K562 (cell line): ENCODE measurements around the gene RPS19. TPM values are rescaled to one million over a fixed set of nuclear protein-coding genes. Genes with fewer than 3 reads are reported as not detected.

Experiments used
- CTCFL ChIP-seq: IDR thresholded peaks from 2 replicates; pipeline ENCODE4 v1.6.1; 2011; ENCODE audit warnings: borderline replicate concordance, low read depth, mild to moderate bottlenecking, moderate library complexity, low read length; ENCODE audit not compliant: insufficient read depth, poor library complexity, severe bottlenecking
- FOXP1 ChIP-seq: sonication (generic); formaldehyde crosslinking; IDR thresholded peaks from 2 replicates; pipeline ENCODE4 v1.8.0; 2022; ENCODE audit warnings: mild to moderate bottlenecking, missing genetic modification reagents
- HDAC3 ChIP-seq: fragments of 450-650 bp; IDR thresholded peaks from 2 replicates; pipeline ENCODE4 v1.6.1; 2018; ENCODE audit warnings: borderline replicate concordance, mild to moderate bottlenecking, moderate library complexity; ENCODE audit not compliant: partially characterized antibody
- NRF1 ChIP-seq, 2 experiments: fragments of 450-650 bp; IDR thresholded peaks in 1 of 2; conservative IDR thresholded peaks in 1 of 2; 2 replicates each; pipeline ENCODE4 v1.6.1; 2014; ENCODE audit warnings: mild to moderate bottlenecking in 2 of 2
- POLR2B ChIP-seq: fragments of 450-650 bp; IDR thresholded peaks from 2 replicates; pipeline ENCODE4 v1.6.1; 2018; ENCODE audit warnings: low read depth; ENCODE audit not compliant: partially characterized antibody
- PTBP1 ChIP-seq: fragments of 200-400 bp; formaldehyde crosslinking; IDR thresholded peaks from 2 replicates; pipeline ENCODE4 v1.6.1; 2017; ENCODE audit warnings: low read depth, low read length
- REST ChIP-seq, 2 experiments: fragments of 450-650 bp; formaldehyde crosslinking in 1 of 2; IDR thresholded peaks; 2 replicates each; pipeline versions ENCODE4 v1.4.0 to v1.6.1; 2014 to 2020; ENCODE audit warnings: mild to moderate bottlenecking in 2 of 2, borderline replicate concordance in 1 of 2, low read depth in 1 of 2
- SMAD3 ChIP-seq: fragments of 450-650 bp; formaldehyde crosslinking; conservative IDR thresholded peaks from 2 replicates; pipeline ENCODE4 v1.4.0; 2020; ENCODE audit warnings: mild to moderate bottlenecking
- SMC3 ChIP-seq: conservative IDR thresholded peaks from 2 replicates; pipeline ENCODE4 v1.6.1; 2011; ENCODE audit warnings: low read depth, low read length, improper control_type of control experiment; ENCODE audit not compliant: insufficient read depth
- TCFL5 ChIP-seq: fragments of 250-450 bp; sonication (Bioruptor Pico); conservative IDR thresholded peaks from 2 replicates; pipeline ENCODE4 v1.6.1; 2021; ENCODE audit warnings: mild to moderate bottlenecking, moderate library complexity, matching md5 sums
- ZFX ChIP-seq: sonication (generic); formaldehyde crosslinking; IDR thresholded peaks from 2 replicates; pipeline ENCODE4 v1.8.0; 2022; ENCODE audit warnings: mild to moderate bottlenecking, missing genetic modification reagents, moderate library complexity
- ZNF431 ChIP-seq: sonication (generic); formaldehyde crosslinking; IDR thresholded peaks from 2 replicates; pipeline ENCODE4 v1.8.0; 2022; ENCODE audit warnings: mild to moderate bottlenecking, missing genetic modification reagents
- polyA plus RNA-seq, 8 experiments: library from polyadenylated mRNA; depleted of rRNA in 4 of 8; stranded (reverse) in 5 of 8; unstranded in 3 of 8; fragments of >200 nt; fragmentation: Nextera tagmentation in 2 of 8; fragmentation: Illumina TruSeq in 1 of 8; extraction: Ambion mirVana in 2 of 8; extraction: Trizol in 1 of 8; gene quantifications; 2 replicates each; pipeline versions ENCODE4 v1.2.1 to v1.2.3, GENCODE V29; 2011 to 2014; ENCODE audit warnings: inconsistent platforms in 1 of 8, missing spikeins in 1 of 8
- total RNA-seq, 7 experiments: library from RNA; depleted of rRNA in 6 of 7; stranded (reverse); fragments of >200 nt in 6 of 7; fragmentation: Illumina TruSeq in 2 of 7; extraction: Trizol in 2 of 7; gene quantifications; 2 replicates each; pipeline versions ENCODE4 v1.2.1 to v1.2.3, GENCODE V29; 2011 to 2021; ENCODE audit warnings: low replicate concordance in 1 of 7

The RPS19 gene
- total and polyA plus RNA-seq, 9 of the 15 experiments (the other 6 are each of a cell fraction or from before 2014, with no cell fraction given) = 1,964 to 3,408 (median 2,747) TPM

- TF ChIP-seq PTBP1 = 0 out of 2 replicates have a peak, but pooled peaks have one; percentile 49
- 0 out of 2 replicates have a peak, but pooled peaks have one; percentile 24 for TF ChIP-seq ZNF431 (CRISPR knock-in tag)
- TF ChIP-seq TCFL5 = no peak
- TF ChIP-seq NRF1 (conservative IDR thresholded peaks at IDR 0.05 in 1 of 2, IDR thresholded peaks at IDR 0.05 in 1 of 2) = peak in 1 of 2 experiments; percentile 29; a peak in 1 of 4 replicates
- no peak for TF ChIP-seq HDAC3
- peak; percentile 35 for TF ChIP-seq CTCFL
- TF ChIP-seq SMAD3 (CRISPR knock-in tag) = no peak
- peak; percentile 82 for TF ChIP-seq SMC3
- peak; percentile 86 for TF ChIP-seq REST (IDR thresholded peaks at IDR 0.05; ENCODE audit: borderline replicate concordance)
- TF ChIP-seq REST (CRISPR knock-in tag; IDR thresholded peaks at IDR 0.05; ENCODE audit: low read depth) = no peak
- 0 out of 2 replicates have a peak, but pooled peaks have one; percentile 32 for TF ChIP-seq FOXP1 (CRISPR knock-in tag)
- peak; percentile 41 for TF ChIP-seq POLR2B
- 0 out of 2 replicates have a peak, but pooled peaks have one; percentile 17 for TF ChIP-seq ZFX (CRISPR knock-in tag)
Measured at GRCh38 chr19:41872775-41873647, 13.0 kb downstream of the RPS19 start (continued).
